OCI-LY3 (cell line): Measurements from ENCODE around the gene TRPV2.

Experiments
- H2AFZ ChIP-seq: fragments of 200-600, 300-600 bp; shearing (Covaris generic); 2 replicates; pipeline ENCODE4 v1.6.0; 2014; ENCODE audit warnings: antibody characterized with exemption, low read depth, low read length
- H3K27ac ChIP-seq: fragments of 200-600, 300-600 bp; sonication (generic); 2 replicates; pipeline ENCODE4 v1.5.1; 2014; ENCODE audit warnings: mild to moderate bottlenecking, low read length, moderate library complexity, mixed read lengths
- H3K27me3 ChIP-seq: fragments of 200-600, 300-600 bp; sonication (generic); 2 replicates; pipeline ENCODE4 v1.6.1; 2014; ENCODE audit warnings: low read depth, low read length, mixed read lengths
- H3K36me3 ChIP-seq: fragments of 200-600, 300-600 bp; sonication (generic); replicated peaks from 2 replicates; pipeline ENCODE3; 2014; ENCODE audit warnings: low read depth, low read length, mixed read lengths
- H3K4me1 ChIP-seq: fragments of 300-600, 200-600 bp; sonication (generic); 2 replicates; pipeline ENCODE4 v1.6.1; 2014; ENCODE audit warnings: low read length, mixed read lengths
- H3K4me2 ChIP-seq: fragments of 200-600, 300-600 bp; sonication (generic); 2 replicates; pipeline ENCODE4 v1.6.1; 2014; ENCODE audit warnings: low read length, mixed read lengths
- H3K4me3 ChIP-seq: fragments of 300-600, 200-600 bp; sonication (generic); 2 replicates; pipeline ENCODE4 v1.5.1; 2014; ENCODE audit warnings: antibody characterized with exemption, mild to moderate bottlenecking, low read length, moderate library complexity
- H3K79me2 ChIP-seq: fragments of 300-600, 200-600 bp; shearing (Covaris generic); 2 replicates; pipeline ENCODE4 v1.6.1; 2014; ENCODE audit warnings: mild to moderate bottlenecking, low read length, mixed read lengths
- H3K9ac ChIP-seq: fragments of 300-600, 200-600 bp; shearing (Covaris generic); 2 replicates; pipeline ENCODE4 v1.6.0; 2014; ENCODE audit warnings: mild to moderate bottlenecking, low read length, moderate library complexity
- H3K9me3 ChIP-seq: fragments of 200-600, 300-600 bp; shearing (Covaris generic); 2 replicates; pipeline ENCODE4 v1.6.1; 2014; ENCODE audit warnings: low read length, mixed read lengths; ENCODE audit not compliant: insufficient read depth
- H4K20me1 ChIP-seq: fragments of 200-600, 300-600 bp; sonication (generic); 2 replicates; pipeline ENCODE4 v1.6.1; 2016; ENCODE audit warnings: low read length, mixed read lengths; ENCODE audit not compliant: insufficient read depth
- EZH2phosphoT487 ChIP-seq: fragments of 200-600 bp; shearing (Covaris generic); IDR thresholded peaks from 2 replicates; pipeline ENCODE4 v1.6.1; 2018; ENCODE audit warnings: antibody characterized with exemption, mixed run types, low read depth
- TF ChIP-seq, protein P1 (sequence below): fragments of 200-600, 300-600 bp; sonication (generic); IDR thresholded peaks from 2 replicates; pipeline ENCODE4 v1.5.1; 2014; ENCODE audit warnings: antibody characterized with exemption, low read length, low read depth

TRPV2 gene

DNA sequence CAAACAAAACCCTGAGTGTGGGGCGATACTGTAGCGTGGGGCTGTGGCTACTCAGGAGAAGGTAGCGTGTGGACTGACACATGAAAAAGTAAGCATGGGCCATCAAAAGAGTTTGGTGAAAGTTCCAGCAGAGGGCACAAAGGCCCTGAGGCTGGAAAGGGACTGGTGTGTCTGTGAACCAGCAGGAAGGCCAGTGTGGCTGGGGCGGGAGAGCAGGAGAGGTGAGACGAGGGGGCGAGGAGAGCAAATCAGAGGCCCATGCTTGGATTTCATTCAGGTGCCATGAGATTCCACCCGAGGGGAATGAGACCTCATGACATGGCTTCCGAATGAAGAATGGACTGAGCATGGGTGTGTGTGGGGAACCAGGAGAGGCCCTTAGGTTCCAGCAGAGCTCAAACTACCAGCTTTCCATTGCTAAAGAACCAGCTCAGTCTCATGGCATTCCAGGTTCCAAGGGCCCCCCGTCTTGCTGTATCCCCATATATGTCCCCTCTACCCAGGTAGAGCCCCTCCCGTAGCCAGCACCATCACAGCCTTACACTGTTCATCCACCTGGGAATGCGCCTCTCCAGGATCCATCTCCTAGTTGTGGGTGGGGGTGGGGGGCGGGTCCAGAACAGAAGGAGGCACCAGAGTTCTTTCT, 31.1 kb downstream of the TRPV2 start:
- H3K4me3 ChIP-seq, result no peak overlapping the region
- no peaks in the 10 kb centered on the region for H3K9me3 ChIP-seq
- no peak overlapping the region for H3K9ac ChIP-seq
- H4K20me1 ChIP-seq, result peaks cover 18% of the 10 kb centered on the region
- no peak overlapping the region for H2AFZ ChIP-seq
- H3K4me1 ChIP-seq, result peaks cover 9% of the 10 kb centered on the region
- no peak overlapping the region for H3K4me2 ChIP-seq
- TF ChIP-seq, protein P1, sequence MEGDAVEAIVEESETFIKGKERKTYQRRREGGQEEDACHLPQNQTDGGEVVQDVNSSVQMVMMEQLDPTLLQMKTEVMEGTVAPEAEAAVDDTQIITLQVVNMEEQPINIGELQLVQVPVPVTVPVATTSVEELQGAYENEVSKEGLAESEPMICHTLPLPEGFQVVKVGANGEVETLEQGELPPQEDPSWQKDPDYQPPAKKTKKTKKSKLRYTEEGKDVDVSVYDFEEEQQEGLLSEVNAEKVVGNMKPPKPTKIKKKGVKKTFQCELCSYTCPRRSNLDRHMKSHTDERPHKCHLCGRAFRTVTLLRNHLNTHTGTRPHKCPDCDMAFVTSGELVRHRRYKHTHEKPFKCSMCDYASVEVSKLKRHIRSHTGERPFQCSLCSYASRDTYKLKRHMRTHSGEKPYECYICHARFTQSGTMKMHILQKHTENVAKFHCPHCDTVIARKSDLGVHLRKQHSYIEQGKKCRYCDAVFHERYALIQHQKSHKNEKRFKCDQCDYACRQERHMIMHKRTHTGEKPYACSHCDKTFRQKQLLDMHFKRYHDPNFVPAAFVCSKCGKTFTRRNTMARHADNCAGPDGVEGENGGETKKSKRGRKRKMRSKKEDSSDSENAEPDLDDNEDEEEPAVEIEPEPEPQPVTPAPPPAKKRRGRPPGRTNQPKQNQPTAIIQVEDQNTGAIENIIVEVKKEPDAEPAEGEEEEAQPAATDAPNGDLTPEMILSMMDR, result no peak
- TF ChIP-seq EZH2phosphoT487, result no peak
- no peak overlapping the region for H3K27ac ChIP-seq
- no peaks in the 10 kb centered on the region for H3K27me3 ChIP-seq
- peaks cover 19% of the 10 kb centered on the region for H3K79me2 ChIP-seq
- H3K36me3 ChIP-seq, result peaks cover 27% of the 10 kb centered on the region

DNA sequence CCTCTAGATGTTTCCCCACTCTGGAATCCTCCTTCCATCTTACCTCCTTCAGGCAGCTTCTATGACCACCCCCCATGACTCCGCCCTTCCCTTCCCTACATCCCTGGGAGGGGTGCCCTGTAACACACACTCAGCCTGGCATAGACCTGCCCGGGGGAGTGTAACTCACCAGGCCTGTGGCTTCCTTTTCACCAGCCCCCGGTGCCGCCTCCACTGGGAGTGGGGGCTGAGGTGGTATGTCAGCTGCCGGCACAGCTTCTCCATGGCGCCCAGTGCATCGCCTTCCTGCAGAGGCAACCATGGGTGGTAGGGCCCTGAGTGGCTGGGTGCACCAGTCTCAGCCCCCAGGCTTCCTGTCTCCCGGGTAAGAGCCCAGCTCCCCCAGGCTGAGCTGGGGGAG, 32.3 kb downstream of the TRPV2 start:
- H3K4me2 ChIP-seq, result no peak overlapping the region
- H4K20me1 ChIP-seq, result peaks cover 9% of the 10 kb centered on the region
- H3K79me2 ChIP-seq, result peaks cover 7% of the 10 kb centered on the region; the same call in 1 of the 2 replicates
- no peaks in the 10 kb centered on the region for H3K27me3 ChIP-seq
- no peak overlapping the region for H2AFZ ChIP-seq
- H3K9me3 ChIP-seq, result no peaks in the 10 kb centered on the region
- H3K36me3 ChIP-seq, result peaks cover 15% of the 10 kb centered on the region
- no peak for TF ChIP-seq EZH2phosphoT487
- TF ChIP-seq, protein P1, result no peak
- no peaks in the 10 kb centered on the region for H3K4me1 ChIP-seq
- H3K9ac ChIP-seq, result no peak overlapping the region
- no peak overlapping the region for H3K27ac ChIP-seq
- no peak overlapping the region for H3K4me3 ChIP-seq

DNA sequence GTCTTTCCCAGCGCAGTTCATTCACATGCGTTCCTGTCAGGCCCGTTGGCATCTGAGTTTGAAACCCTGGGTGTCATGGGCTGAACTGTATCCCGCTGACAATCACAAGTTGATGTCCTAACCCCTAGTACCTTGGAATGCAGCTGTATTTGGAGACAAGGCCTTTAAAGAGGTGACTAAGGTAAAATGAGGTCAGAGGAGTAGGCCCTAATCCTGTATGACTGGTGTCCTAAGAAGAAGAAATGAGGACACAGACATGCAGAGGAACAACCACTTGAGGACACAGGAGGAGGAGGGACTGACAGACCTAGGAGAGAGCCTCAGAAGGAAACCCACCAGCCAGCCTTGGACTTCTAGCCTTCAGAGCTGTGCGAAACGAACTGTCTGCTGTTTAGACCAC, 33.1 kb downstream of the TRPV2 start:
- H3K36me3 ChIP-seq, result peaks cover 8% of the 10 kb centered on the region
- peaks cover 4% of the 10 kb centered on the region for H4K20me1 ChIP-seq

DNA sequence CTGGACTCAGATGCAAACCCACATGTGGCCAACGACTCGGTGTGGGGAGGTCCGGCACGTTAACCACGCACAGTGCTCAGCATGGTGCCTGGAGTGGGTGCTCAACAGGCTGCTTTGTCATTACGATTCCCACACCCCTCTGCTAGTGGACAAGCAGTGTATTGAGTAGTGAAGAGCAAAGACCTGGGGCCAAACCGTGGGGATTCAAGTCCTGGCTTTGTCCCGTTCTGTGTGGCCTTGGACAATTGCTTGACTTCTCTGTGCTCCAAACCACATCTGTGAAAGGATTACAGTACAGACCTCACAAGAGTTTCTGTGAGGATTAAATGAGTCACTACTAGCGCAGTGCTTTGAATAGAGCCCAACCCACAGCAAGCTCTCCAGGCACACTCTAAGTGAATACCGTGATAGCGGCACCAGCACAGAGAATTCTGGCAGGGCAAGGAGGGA, 33.8 kb downstream of the TRPV2 start:
- H3K4me2 ChIP-seq, result no peak overlapping the region
- peaks cover 3% of the 10 kb centered on the region for H4K20me1 ChIP-seq
- no peak overlapping the region for H3K27ac ChIP-seq
- no peaks in the 10 kb centered on the region for H3K9me3 ChIP-seq
- H3K4me3 ChIP-seq, result no peak overlapping the region
- peaks cover 3% of the 10 kb centered on the region for H3K36me3 ChIP-seq
- H3K9ac ChIP-seq, result no peak overlapping the region
- no peaks in the 10 kb centered on the region for H3K79me2 ChIP-seq
- H3K27me3 ChIP-seq, result no peaks in the 10 kb centered on the region
- TF ChIP-seq, protein P1, result no peak
- no peak for TF ChIP-seq EZH2phosphoT487
- H2AFZ ChIP-seq, result no peak overlapping the region
- no peaks in the 10 kb centered on the region for H3K4me1 ChIP-seq

More for the DNA sequence above, 33.1 kb downstream of the TRPV2 start:
- H3K4me2 ChIP-seq, result no peak overlapping the region
- no peaks in the 10 kb centered on the region for H3K27me3 ChIP-seq
- H3K4me1 ChIP-seq, result no peaks in the 10 kb centered on the region
- no peaks in the 10 kb centered on the region for H3K9me3 ChIP-seq
- H2AFZ ChIP-seq, result no peak overlapping the region
- H3K79me2 ChIP-seq, result peaks cover under 1% of the 10 kb centered on the region; the same call in 1 of the 2 replicates
- no peak overlapping the region for H3K27ac ChIP-seq
- TF ChIP-seq, protein P1, result no peak
- no peak for TF ChIP-seq EZH2phosphoT487
- no peak overlapping the region for H3K9ac ChIP-seq
- H3K4me3 ChIP-seq, result no peak overlapping the region
